Esophagus muscularis mucosa (tissue), 4 donors: ENCODE results near the gene VRK3. TPM values are rescaled to one million over a fixed set of nuclear protein-coding genes. Genes with fewer than 3 reads are reported as not detected.
A peak's percentile ranks its signal among the peaks of the same experiment; 100 is the strongest.

Experiments used
- DNase-seq: peaks from one replicate; pipeline ENCODE4 v3.0.0-alpha.2; 2017; ENCODE audit errors: extremely low spot score
- H3K27ac ChIP-seq, 4 donors: fragments of 200-600 bp; sonication (generic); replicated peaks in 1 of 4; 1 replicate in 3 of 4; 2 replicates in 1 of 4; pipeline ENCODE4 v1.5.1; 2016 to 2019; ENCODE audit warnings: mild to moderate bottlenecking in 1 of 4
- H3K27me3 ChIP-seq, 4 donors: fragments of 200-600 bp; sonication (generic); one replicate each; pipeline versions ENCODE4 v1.5.1 to v1.6.0; 2016 to 2019
- H3K36me3 ChIP-seq, 4 donors: fragments of 200-600 bp; sonication (generic); one replicate each; pipeline ENCODE4 v1.5.1; 2016 to 2019
- H3K4me1 ChIP-seq, 4 donors: fragments of 200-600 bp; sonication (generic); one replicate each; pipeline ENCODE4 v1.5.1; 2016 to 2019
- H3K4me3 ChIP-seq, 4 donors: fragments of 200-600 bp; sonication (generic); 1 replicate in 2 of 4; 2 replicates in 2 of 4; pipeline ENCODE4 v1.5.1; 2016 to 2019; ENCODE audit warnings: mild to moderate bottlenecking in 4 of 4, moderate library complexity in 1 of 4
- H3K9me3 ChIP-seq, 4 donors: fragments of 200-600 bp; sonication (generic); 1 replicate in 3 of 4; 2 replicates in 1 of 4; pipeline ENCODE4 v1.5.1; 2016 to 2019
- EP300 ChIP-seq: sonication (generic); formaldehyde crosslinking; IDR thresholded peaks from one replicate; pipeline ENCODE4 v1.6.1; 2017; ENCODE audit warnings: antibody characterized with exemption
- POLR2A ChIP-seq: fragments of 450-650 bp; IDR thresholded peaks from one replicate; pipeline ENCODE4 v1.6.1; 2017; ENCODE audit warnings: antibody characterized with exemption, moderate library complexity, mild to moderate bottlenecking, low read depth
- POLR2AphosphoS5 ChIP-seq, 2 donors: sonication (generic); formaldehyde crosslinking; IDR thresholded peaks; one replicate each; pipeline ENCODE4 v1.6.1; 2017; ENCODE audit warnings: antibody characterized with exemption in 2 of 2
- WGBS: methylation state at CpG from one replicate; pipeline ENCODE4 v1.1.5; 2018; 5-methylcytosine and 5-hydroxymethylcytosine counted together
- intact Hi-C: fragments of 100-400 bp; cut with DNase I; formaldehyde crosslinking; loops from one replicate; pipeline ENCODE4 v1.15.1; 2023
- total RNA-seq, 4 donors: library from RNA; depleted of rRNA; stranded (reverse); fragments of >200 nt; gene quantifications; one replicate each; pipeline versions ENCODE4 v1.1.0 to v1.2.1, GENCODE V29; 2016
- TF ChIP-seq, protein P1 (sequence below), 3 experiments: fragments of 200-600 bp in 2 of 3; fragments of 450-650 bp in 1 of 3; sonication (generic) in 2 of 3; IDR thresholded peaks; one replicate each; pipeline ENCODE4 v1.5.1; 2017 to 2019; ENCODE audit warnings: antibody characterized with exemption in 3 of 3, mild to moderate bottlenecking in 2 of 3, moderate library complexity in 1 of 3

VRK3 gene
- total RNA-seq, 4 donors from 2014 or later: 20.8 to 27.5 (median 25.5) TPM

DNA sequence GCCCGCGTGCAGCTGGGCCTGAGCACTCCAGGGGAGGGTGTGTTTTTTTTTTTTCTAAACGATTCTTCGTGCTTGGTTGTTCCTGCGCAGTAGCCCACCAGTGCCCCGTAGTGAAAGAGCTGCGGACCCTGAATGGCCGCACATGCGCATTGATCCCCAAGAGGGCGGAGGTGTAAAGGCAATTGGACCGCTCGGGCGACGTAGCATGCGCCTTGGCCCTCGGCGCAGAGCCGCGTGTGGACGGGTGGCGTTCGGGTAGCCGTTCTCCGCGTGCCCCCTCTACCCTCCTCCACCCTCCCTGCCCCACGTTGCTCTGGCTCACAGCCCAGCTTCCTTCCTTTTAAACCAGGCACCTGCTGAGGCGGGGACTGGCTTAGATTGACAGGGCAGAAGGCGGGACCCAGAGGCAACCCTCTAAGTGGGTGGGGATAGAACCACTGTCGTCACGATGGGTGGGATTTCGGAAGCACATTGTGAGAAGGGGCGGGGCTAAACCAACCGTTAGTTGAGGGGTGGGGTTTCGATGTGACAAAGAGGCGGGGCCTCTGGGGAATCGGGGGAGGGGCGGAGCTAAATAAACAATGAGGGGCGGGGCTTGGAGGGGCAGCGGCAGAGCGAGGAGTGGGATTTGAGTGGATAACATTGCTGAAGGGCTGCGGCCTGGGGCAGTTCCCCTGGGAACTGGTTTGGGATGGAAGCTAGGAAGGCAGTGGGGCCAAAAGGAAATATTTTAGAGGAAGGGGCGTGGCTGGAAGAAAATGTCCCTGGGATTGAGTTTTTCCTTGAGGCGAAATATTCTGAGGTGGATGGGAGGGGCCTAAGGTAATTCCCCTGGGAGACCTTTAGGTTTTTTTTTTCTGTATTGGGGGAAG, 95.3 kb downstream of the VRK3 start:
- intact Hi-C loops: no loop called here
- Histone ChIP-seq H3K27me3 (no peaks in the 10 kb centered on the region), H3K4me1 (peaks cover 18 to 45% (median 38%) of the 10 kb centered on the region in 4 donors), H3K36me3 (peaks cover 0 to 38% (median 26%) of the 10 kb centered on the region in 4 donors), H3K4me3 (peak overlapping the region; percentile 71 to 90 (median 84)), H3K9me3 (no peaks in the 10 kb centered on the region), H3K27ac (peak overlapping the region; percentile 88 to 94 (median 92))
- peak; percentile 98 for DNase-seq
- 2% methylated on average over 43 of the region's 43 CpGs for WGBS
- peak; percentile 62 to 87 for TF ChIP-seq POLR2AphosphoS5 (IDR thresholded peaks at IDR 0.05)
- peak; percentile 35 for TF ChIP-seq POLR2A
- TF ChIP-seq, protein P1, sequence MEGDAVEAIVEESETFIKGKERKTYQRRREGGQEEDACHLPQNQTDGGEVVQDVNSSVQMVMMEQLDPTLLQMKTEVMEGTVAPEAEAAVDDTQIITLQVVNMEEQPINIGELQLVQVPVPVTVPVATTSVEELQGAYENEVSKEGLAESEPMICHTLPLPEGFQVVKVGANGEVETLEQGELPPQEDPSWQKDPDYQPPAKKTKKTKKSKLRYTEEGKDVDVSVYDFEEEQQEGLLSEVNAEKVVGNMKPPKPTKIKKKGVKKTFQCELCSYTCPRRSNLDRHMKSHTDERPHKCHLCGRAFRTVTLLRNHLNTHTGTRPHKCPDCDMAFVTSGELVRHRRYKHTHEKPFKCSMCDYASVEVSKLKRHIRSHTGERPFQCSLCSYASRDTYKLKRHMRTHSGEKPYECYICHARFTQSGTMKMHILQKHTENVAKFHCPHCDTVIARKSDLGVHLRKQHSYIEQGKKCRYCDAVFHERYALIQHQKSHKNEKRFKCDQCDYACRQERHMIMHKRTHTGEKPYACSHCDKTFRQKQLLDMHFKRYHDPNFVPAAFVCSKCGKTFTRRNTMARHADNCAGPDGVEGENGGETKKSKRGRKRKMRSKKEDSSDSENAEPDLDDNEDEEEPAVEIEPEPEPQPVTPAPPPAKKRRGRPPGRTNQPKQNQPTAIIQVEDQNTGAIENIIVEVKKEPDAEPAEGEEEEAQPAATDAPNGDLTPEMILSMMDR (IDR thresholded peaks at IDR 0.05): peak in 2 of 3 experiments; percentile 8 to 14
- TF ChIP-seq EP300: no peak

GRCh38 chr19:49929121-49929610, 96.0 kb downstream of the VRK3 start, which contains the start of the genes ATF5 and NUP62:
TSS of gene ATF5 (plus strand) at chr19:49929205. CDS start at chr19:49930851, 1,646 bp downstream.
TSS of gene NUP62 (minus strand) at chr19:49929504. CDS start at chr19:49909807, 19,697 bp downstream.
- peaks cover 0 to 45% (median 33%) of the 10 kb centered on the region in 4 donors for H3K36me3 ChIP-seq
- intact Hi-C loops: no loop called here
- WGBS: 0% methylated on average over 31 of the region's 48 CpGs
- H3K27me3 ChIP-seq: no peaks in the 10 kb centered on the region
- TF ChIP-seq POLR2A: no peak
- peak; percentile 57 to 63 for TF ChIP-seq POLR2AphosphoS5 (IDR thresholded peaks at IDR 0.05)
- peak within 1 kb of the TSS; percentile 71 to 90 (median 84) for H3K4me3 ChIP-seq
- no peaks in the 10 kb centered on the region for H3K9me3 ChIP-seq
- H3K27ac ChIP-seq: peak within 1 kb of the TSS; percentile 88 to 94 (median 92)
- H3K4me1 ChIP-seq: peaks cover 20 to 52% (median 45%) of the 10 kb centered on the region in 4 donors
- DNase-seq: no peak

DNA sequence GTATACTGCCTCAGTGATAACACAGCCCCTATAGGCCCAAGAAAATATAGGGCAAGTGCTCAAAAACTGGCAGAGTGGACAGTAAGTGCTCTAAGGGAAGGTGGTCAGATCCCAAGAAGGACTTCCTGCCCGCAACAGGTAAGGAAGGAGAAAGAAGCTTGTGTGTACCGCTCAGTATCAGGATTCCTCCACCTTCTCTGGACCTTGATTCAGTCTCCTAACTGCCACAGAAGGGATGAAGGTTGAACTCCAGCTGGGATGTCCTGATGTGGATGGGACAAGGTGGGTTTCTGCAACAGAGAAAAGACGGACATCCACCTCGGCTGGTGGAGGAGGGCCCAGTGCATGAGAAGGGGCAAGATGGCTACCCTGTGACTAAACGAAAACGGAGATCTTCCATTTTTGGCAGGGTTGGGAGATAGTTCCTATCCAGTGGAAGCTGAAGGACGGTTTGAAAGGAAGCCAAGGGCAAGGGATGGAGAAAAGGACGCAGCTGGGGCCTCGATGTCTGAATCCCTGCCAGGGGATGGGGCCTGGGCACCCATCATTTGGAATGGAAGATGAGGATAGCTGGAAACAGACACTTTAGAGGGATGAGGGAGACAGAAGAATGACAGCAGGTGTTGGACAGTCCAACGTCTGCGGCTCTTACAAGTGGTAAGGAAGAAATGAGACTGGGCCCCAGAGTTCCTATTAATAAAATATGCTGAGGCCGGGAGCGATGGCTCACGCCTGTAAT, 97.5 kb downstream of the VRK3 start:
- TF ChIP-seq EP300: no peak
- no peak for TF ChIP-seq POLR2AphosphoS5 (IDR thresholded peaks at IDR 0.05)
- TF ChIP-seq POLR2A: no peak
- TF ChIP-seq, protein P1 (IDR thresholded peaks at IDR 0.05): no peak
- no peak for DNase-seq
- intact Hi-C loops: no loop called here
- H3K4me3 ChIP-seq: peak overlapping the region; percentile 71 to 90 (median 84)
- peaks cover 0 to 54% (median 45%) of the 10 kb centered on the region in 4 donors for H3K36me3 ChIP-seq
- no peaks in the 10 kb centered on the region for H3K27me3 ChIP-seq
- WGBS: 80% methylated on average over 14 of the region's 14 CpGs
- peak overlapping the region; percentile 7 to 94 (median 90) for H3K27ac ChIP-seq
- H3K4me1 ChIP-seq: peaks cover 20 to 67% (median 50%) of the 10 kb centered on the region in 4 donors
- no peaks in the 10 kb centered on the region for H3K9me3 ChIP-seq

GRCh38 chr19:49926515-49926914, 98.7 kb downstream of the VRK3 start:
- intact Hi-C loops: no loop called here
- peaks cover 20 to 74% (median 50%) of the 10 kb centered on the region in 4 donors for H3K4me1 ChIP-seq
- no peak overlapping the region for H3K27ac ChIP-seq

More at GRCh38 chr19:49926515-49926914, 98.7 kb downstream of the VRK3 start:
- Histone ChIP-seq H3K9me3 (no peaks in the 10 kb centered on the region), H3K4me3 (no peak overlapping the region), H3K36me3 (peaks cover 5 to 61% (median 48%) of the 10 kb centered on the region in 4 donors), H3K27me3 (no peaks in the 10 kb centered on the region)
- no peak for DNase-seq
- TF ChIP-seq, protein P1 (IDR thresholded peaks at IDR 0.05): no peak
- no peak for TF ChIP-seq POLR2A
- no peak for TF ChIP-seq POLR2AphosphoS5 (IDR thresholded peaks at IDR 0.05)
- TF ChIP-seq EP300: no peak
- WGBS: 92% methylated on average over 10 of the region's 10 CpGs

Other genes with a start within 250 kb of the VRK3 start
- 10 to 100 TPM; 14.1 to 38.0 (median 23.4) TPM for gene FUZ, start 212.1 kb downstream of the VRK3 start, total RNA-seq
- gene MED25, start 207.1 kb downstream of the VRK3 start, total RNA-seq: 10 to 100 TPM; 22.5 to 36.0 (median 34.1) TPM
- 100 to 1,000 TPM in 1 of 4 donors, 10 to 100 TPM in 3; 60.5 to 102 (median 84.4) TPM for gene PTOV1, start 174.2 kb downstream of the VRK3 start, total RNA-seq
- 10 to 100 TPM; 21.4 to 43.7 (median 27.8) TPM for gene PNKP, start 157.8 kb downstream of the VRK3 start, total RNA-seq
- gene AKT1S1, start 148.0 kb downstream of the VRK3 start, total RNA-seq: 10 to 100 TPM; 15.4 to 30.6 (median 21.9) TPM
- gene TBC1D17, start 147.7 kb downstream of the VRK3 start, total RNA-seq: 10 to 100 TPM; 35.1 to 60.9 (median 44.0) TPM
- under 1 TPM in 2 of 4 donors, not detected in 2; 0.34 to 0.50 TPM for gene IL4I1, start 128.5 kb downstream of the VRK3 start, total RNA-seq
- gene ATF5, start 96.2 kb downstream of the VRK3 start, total RNA-seq: 10 to 100 TPM; 12.0 to 22.0 (median 14.4) TPM
- 10 to 100 TPM; 27.0 to 44.3 (median 35.9) TPM for gene NUP62, start 95.9 kb downstream of the VRK3 start, total RNA-seq
- 1 to 10 TPM in 2 of 4 donors, under 1 TPM in 2; 0.50 to 2.9 (median 1.4) TPM for gene SIGLEC11, start 64.2 kb downstream of the VRK3 start, total RNA-seq
- 1 to 10 TPM; 5.9 to 8.4 (median 7.3) TPM for gene ZNF473, start 633 bp upstream of the VRK3 start, total RNA-seq
- not detected for gene IZUMO2, start 137.9 kb upstream of the VRK3 start, total RNA-seq
- gene MYH14, start 178.2 kb upstream of the VRK3 start, total RNA-seq: 10 to 100 TPM in 1 of 4 donors, 1 to 10 TPM in 3; 2.5 to 10.1 (median 5.3) TPM